A673 (cell line): Measurements from ENCODE around the gene GAK. TPM values are rescaled to one million over a fixed set of nuclear protein-coding genes. Genes with fewer than 3 reads are reported as not detected.

Experiments
- BruUV-seq: library from RNA; stranded (reverse); fragments of 400-500 nt; replicated peaks from 2 replicates; lab custom pipeline; 2021; lab: Mats Ljungman, UMichigan
- CTCF ChIA-PET: fragments of 300-600 bp; sonication (Branson Sonifier 250); formaldehyde crosslinking; loops from one replicate; lab custom pipeline; 2022; ENCODE audit warnings: antibody characterized with exemption; lab: Charles Lee
- POLR2A ChIA-PET: fragments of 300-600 bp; sonication (Branson Sonifier 250); formaldehyde crosslinking; loops from one replicate; lab custom pipeline; 2022; ENCODE audit warnings: antibody characterized with exemption; ENCODE audit not compliant: low non-redundant PET; lab: Charles Lee
- DNase-seq: peaks from one replicate; pipeline ENCODE4 v3.0.0-alpha.2; 2015; ENCODE audit warnings: low spot score
- H3K27ac ChIP-seq: fragments of 200-600 bp; sonication (generic); 2 replicates; pipeline ENCODE4 v1.5.1; 2016; ENCODE audit warnings: mixed run types, low read depth, mild to moderate bottlenecking, mixed read lengths, antibody characterized with exemption, low read length; ENCODE audit not compliant: poor library complexity, severe bottlenecking
- H3K27me3 ChIP-seq: fragments of 200-600 bp; sonication (generic); replicated peaks from 2 replicates; pipeline ENCODE4 v1.6.1; 2017; ENCODE audit warnings: mixed run types, low read depth, mild to moderate bottlenecking, mixed read lengths, antibody characterized with exemption, low read length; ENCODE audit not compliant: insufficient read depth, poor library complexity
- H3K36me3 ChIP-seq: fragments of 200-600 bp; sonication (generic); 2 replicates; pipeline ENCODE4 v1.6.1; 2016; ENCODE audit warnings: mixed run types, mild to moderate bottlenecking, mixed read lengths, antibody characterized with exemption, low read length; ENCODE audit not compliant: insufficient read depth, poor library complexity, severe bottlenecking
- H3K4me1 ChIP-seq: fragments of 200-600 bp; sonication (generic); 2 replicates; pipeline ENCODE4 v1.6.1; 2017; ENCODE audit warnings: mixed run types, mild to moderate bottlenecking, mixed read lengths, antibody characterized with exemption, low read length; ENCODE audit not compliant: insufficient read depth, poor library complexity, severe bottlenecking
- H3K4me3 ChIP-seq: fragments of 200-600 bp; sonication (generic); 2 replicates; pipeline ENCODE4 v1.5.1; 2016; ENCODE audit warnings: low read depth, mixed run types, mild to moderate bottlenecking, mixed read lengths, low read length; ENCODE audit not compliant: poor library complexity, severe bottlenecking
- H3K9me3 ChIP-seq: fragments of 200-600 bp; sonication (generic); 2 replicates; pipeline ENCODE4 v1.6.1; 2016; ENCODE audit warnings: mixed run types, low read depth, mild to moderate bottlenecking, mixed read lengths, antibody characterized with exemption, low read length; ENCODE audit not compliant: poor library complexity, severe bottlenecking
- CTCF ChIP-seq: fragments of 300-800, 200-600 bp; sonication (generic); conservative IDR thresholded peaks from 2 replicates; pipeline ENCODE4 v1.5.1; 2017; ENCODE audit warnings: low read depth, mild to moderate bottlenecking, antibody characterized with exemption, low read length, moderate library complexity, mixed read lengths
- EZH2 ChIP-seq: fragments of 200-600 bp; sonication (generic); IDR thresholded peaks from 2 replicates; pipeline ENCODE4 v1.6.1; 2017; ENCODE audit warnings: borderline replicate concordance, low read depth, mild to moderate bottlenecking, mixed read lengths, antibody characterized with exemption, low read length; ENCODE audit not compliant: poor library complexity, severe bottlenecking
- intact Hi-C: fragments of 100-400 bp; cut with micrococcal nuclease; formaldehyde crosslinking; loops from one replicate; pipeline ENCODE4 v1.10.0; 2022; ENCODE audit not compliant: unreplicated experiment
- total RNA-seq: library from RNA; stranded (reverse); gene quantifications from 2 replicates; pipeline ENCODE4 v1.2.3, GENCODE V29; 2021

GAK gene
- total RNA-seq, 1 experiment from 2014 or later: 96.2 TPM

DNA sequence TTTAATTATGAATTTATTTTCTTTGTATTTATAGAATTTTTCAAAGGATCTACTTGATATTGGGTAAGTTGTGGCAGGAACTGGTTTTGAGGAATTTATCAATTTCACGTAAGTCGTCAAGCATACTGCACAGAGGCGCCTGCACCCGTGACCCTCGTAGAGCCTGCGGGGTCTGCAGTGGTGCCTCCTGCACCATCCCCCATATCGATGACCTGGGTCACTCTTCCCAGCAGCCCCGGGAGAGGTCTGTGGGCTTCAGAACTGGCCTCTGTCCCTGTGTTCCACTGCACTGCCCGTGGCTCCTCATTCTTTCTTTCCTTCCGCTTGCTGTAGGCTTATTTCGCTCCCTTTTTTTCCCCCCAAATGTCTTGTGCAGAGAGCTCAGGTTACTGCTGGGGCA is 74.7 kb downstream of the GAK start:
- TF ChIP-seq CTCF: no peak
- no peak for TF ChIP-seq EZH2
- ChIA-PET CTCF (no interaction called here), POLR2A (no interaction called here)
- Histone ChIP-seq H3K9me3 (no peaks in the 10 kb centered on the region), H3K27me3 (no peaks in the 10 kb centered on the region), H3K4me3 (no peak overlapping the region), H3K36me3 (peaks cover 13% of the 10 kb centered on the region), H3K4me1 (no peaks in the 10 kb centered on the region), H3K27ac (no peak overlapping the region)
- BruUV-seq: no TSS peak
- no peak for DNase-seq
- intact Hi-C loops: no loop called here

DNA sequence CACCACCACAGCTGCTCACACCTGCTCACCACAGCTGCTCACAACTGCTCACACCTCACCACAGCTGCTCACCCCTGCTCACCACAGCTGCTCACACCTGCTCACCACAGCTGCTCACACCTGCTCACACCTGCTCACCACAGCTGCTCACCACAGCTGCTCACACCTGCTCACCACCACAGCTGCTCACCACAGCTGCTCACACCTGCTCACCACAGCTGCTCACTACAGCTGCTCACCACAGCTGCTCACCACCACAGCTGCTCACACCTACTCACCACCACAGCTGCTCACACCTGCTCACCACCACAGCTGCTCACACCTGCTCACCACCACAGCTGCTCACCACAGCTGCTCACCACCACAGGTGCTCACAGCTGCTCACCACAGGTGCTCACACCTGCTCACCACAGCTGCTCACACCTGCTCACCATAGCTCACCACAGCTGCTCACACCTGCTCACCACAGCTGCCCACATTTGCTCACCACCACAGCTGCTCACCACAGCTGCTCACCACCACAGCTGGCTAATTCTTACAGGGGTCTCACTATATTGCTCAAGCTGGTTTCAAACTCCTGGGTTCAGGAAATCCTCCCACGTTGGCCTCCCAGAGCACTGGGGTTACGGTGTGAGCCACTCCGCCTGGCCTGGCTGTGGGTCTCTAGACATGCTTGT is 75.8 kb downstream of the GAK start:
- Histone ChIP-seq H3K9me3 (no peaks in the 10 kb centered on the region), H3K36me3 (peaks cover 13% of the 10 kb centered on the region), H3K27ac (no peak overlapping the region), H3K27me3 (no peaks in the 10 kb centered on the region), H3K4me1 (no peaks in the 10 kb centered on the region), H3K4me3 (no peak overlapping the region)
- ChIA-PET POLR2A (no interaction called here), CTCF (no interaction called here)
- DNase-seq: no peak
- no TSS peak for BruUV-seq
- TF ChIP-seq EZH2 (no peak), CTCF (no peak)
- intact Hi-C loops: no loop called here

DNA sequence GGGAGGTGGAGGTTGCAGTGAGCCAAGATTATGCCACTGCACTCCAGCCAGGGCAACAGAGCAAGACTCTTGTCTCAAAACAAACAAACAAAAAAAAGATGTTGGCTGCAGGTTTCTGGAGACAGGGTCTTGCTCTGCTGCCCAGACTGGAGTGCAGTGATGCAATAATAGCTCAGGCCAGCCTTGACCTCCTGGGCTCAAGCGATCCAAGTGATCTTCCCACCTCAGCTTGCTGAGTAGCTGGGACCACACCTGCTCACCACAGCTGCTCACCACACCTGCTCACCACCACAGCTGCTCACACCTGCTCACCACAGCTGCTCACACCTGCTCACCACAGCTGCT is 76.3 kb downstream of the GAK start:
- TF ChIP-seq CTCF (no peak), EZH2 (no peak)
- no TSS peak for BruUV-seq
- Histone ChIP-seq H3K36me3 (peaks cover 13% of the 10 kb centered on the region), H3K27me3 (no peaks in the 10 kb centered on the region), H3K4me1 (no peaks in the 10 kb centered on the region), H3K9me3 (no peaks in the 10 kb centered on the region), H3K27ac (no peak overlapping the region), H3K4me3 (no peak overlapping the region)
- no peak for DNase-seq
- ChIA-PET CTCF (no interaction called here), POLR2A (no interaction called here)
- intact Hi-C loops: no loop called here
